HL-60 (cell line): ENCODE measurements around the gene ROBO1.

ENCODE experiments used
- DNase-seq, 2 experiments: peaks; one replicate each; pipeline ENCODE4 v3.0.0-alpha.2; 2010 to 2020; ENCODE audit warnings: low read depth in 1 of 2, low spot score in 1 of 2
- H3K27ac ChIP-seq: fragments of 250-450 bp; sonication (Bioruptor Pico); replicated peaks from 2 replicates; pipeline ENCODE4 v1.5.1; 2020; ENCODE audit warnings: mild to moderate bottlenecking, moderate library complexity
- H3K27me3 ChIP-seq: fragments of 250-450 bp; sonication (Bioruptor Pico); 2 replicates; pipeline ENCODE4 v1.5.1; 2021; ENCODE audit warnings: mild to moderate bottlenecking, moderate library complexity; ENCODE audit not compliant: insufficient read depth, poor library complexity, severe bottlenecking
- H3K4me3 ChIP-seq: replicated peaks from 2 replicates; pipeline ENCODE4 v1.5.1; 2011; ENCODE audit warnings: mild to moderate bottlenecking, control low read depth, low read length; ENCODE audit not compliant: insufficient read depth
- CTCF ChIP-seq: IDR thresholded peaks from one replicate; pipeline ENCODE4 v1.5.1; 2011; ENCODE audit warnings: low read length, control low read depth, inconsistent platforms; ENCODE audit not compliant: insufficient read depth
- GABPA ChIP-seq: IDR thresholded peaks from 2 replicates; pipeline ENCODE4 v1.6.1; 2012; ENCODE audit warnings: low read depth
- POLR2AphosphoS5 ChIP-seq: IDR thresholded peaks from 2 replicates; pipeline ENCODE4 v1.6.1; 2012; ENCODE audit warnings: low read depth
- REST ChIP-seq: IDR thresholded peaks from 2 replicates; pipeline ENCODE4 v1.6.1; 2012; ENCODE audit warnings: low read depth; ENCODE audit not compliant: insufficient replicate concordance
- SPI1 ChIP-seq: IDR thresholded peaks from 2 replicates; pipeline ENCODE4 v1.6.1; 2012; ENCODE audit warnings: low read depth, mild to moderate bottlenecking, borderline replicate concordance

The ROBO1 gene

GRCh38 chr3:78893161-78893560 is 874.6 kb downstream of the ROBO1 start:
- Histone ChIP-seq H3K4me3 (no peak overlapping the region), H3K27ac (no peak overlapping the region), H3K27me3 (no peaks in the 10 kb centered on the region)
- no peak for DNase-seq
- TF ChIP-seq POLR2AphosphoS5 = no peak
- no peak for TF ChIP-seq REST
- no peak for TF ChIP-seq GABPA
- TF ChIP-seq CTCF = no peak

GRCh38 chr3:78889348-78889747 is 878.5 kb downstream of the ROBO1 start:
- H3K4me3 ChIP-seq = no peak overlapping the region
- TF ChIP-seq POLR2AphosphoS5 (no peak), GABPA (no peak), SPI1 (no peak), CTCF (no peak), REST (no peak)
- no peak for DNase-seq
- no peak overlapping the region for H3K27ac ChIP-seq
- no peaks in the 10 kb centered on the region for H3K27me3 ChIP-seq

GRCh38 chr3:78888635-78889034 is 879.2 kb downstream of the ROBO1 start:
- TF ChIP-seq POLR2AphosphoS5 = no peak
- H3K27ac ChIP-seq = no peak overlapping the region
- no peak overlapping the region for H3K4me3 ChIP-seq

GRCh38 chr3:78887547-78888011 is 880.2 kb downstream of the ROBO1 start:
- no peak overlapping the region for H3K27ac ChIP-seq
- no peak for TF ChIP-seq REST
- no peak for TF ChIP-seq CTCF
- no peak for TF ChIP-seq SPI1
- no peak for TF ChIP-seq GABPA
- no peak for TF ChIP-seq POLR2AphosphoS5
- no peaks in the 10 kb centered on the region for H3K27me3 ChIP-seq
- DNase-seq = no peak
- no peak overlapping the region for H3K4me3 ChIP-seq

More at GRCh38 chr3:78888635-78889034, 879.2 kb downstream of the ROBO1 start:
- no peak for DNase-seq
- no peaks in the 10 kb centered on the region for H3K27me3 ChIP-seq
